GM10266 (cell line): ENCODE results near the gene ZIC4.

ENCODE experiments used
- DNase-seq: peaks from one replicate; pipeline ENCODE4 v3.0.0; 2012; ENCODE audit errors: extremely low spot score
- TF ChIP-seq, protein P1 (sequence below): IDR thresholded peaks from 2 replicates; pipeline ENCODE4 v1.5.1; 2012; ENCODE audit warnings: mild to moderate bottlenecking, low read depth; ENCODE audit not compliant: control insufficient read depth, insufficient read depth; ENCODE audit errors: missing control alignments

ZIC4 gene

DNA sequence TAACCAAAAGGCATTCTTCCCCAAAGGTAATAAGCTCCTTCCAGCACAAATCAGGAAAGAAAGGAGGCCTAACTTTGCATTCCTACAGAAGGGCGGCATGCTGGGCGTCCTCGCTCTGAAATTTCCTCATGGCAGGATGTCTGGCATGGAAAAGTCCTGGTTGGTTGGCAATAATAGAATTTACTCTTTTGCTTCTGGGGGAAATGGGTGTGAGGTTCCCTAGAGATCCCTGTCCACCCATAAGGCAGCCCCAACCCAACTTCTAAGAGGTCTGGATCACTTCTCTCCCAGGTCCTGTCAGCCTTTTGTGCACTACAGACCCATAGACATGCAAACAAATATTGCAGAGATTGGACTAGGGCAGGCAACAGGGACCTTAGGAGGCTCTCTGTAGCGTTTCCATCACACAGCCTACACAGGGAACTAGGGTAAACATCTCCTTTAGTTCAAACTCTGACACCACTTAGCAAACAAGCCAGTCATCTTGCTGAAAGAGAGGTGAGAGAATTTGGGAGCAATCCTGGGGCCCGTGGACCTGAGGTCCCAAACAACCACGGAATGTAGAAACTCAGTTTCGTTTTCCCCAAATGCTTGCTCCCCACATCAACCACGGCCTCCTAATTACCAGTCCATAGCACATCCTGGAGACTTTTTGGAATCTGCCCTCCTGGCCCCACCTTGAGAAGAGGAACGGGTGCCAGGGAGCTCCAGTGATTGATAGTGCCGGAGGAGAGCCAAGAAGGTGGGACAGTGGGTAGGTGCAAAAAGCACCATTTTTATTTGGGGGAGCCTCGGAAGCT is 2.1 kb downstream of the ZIC4 start:
- DNase-seq: no peak
- TF ChIP-seq, protein P1, sequence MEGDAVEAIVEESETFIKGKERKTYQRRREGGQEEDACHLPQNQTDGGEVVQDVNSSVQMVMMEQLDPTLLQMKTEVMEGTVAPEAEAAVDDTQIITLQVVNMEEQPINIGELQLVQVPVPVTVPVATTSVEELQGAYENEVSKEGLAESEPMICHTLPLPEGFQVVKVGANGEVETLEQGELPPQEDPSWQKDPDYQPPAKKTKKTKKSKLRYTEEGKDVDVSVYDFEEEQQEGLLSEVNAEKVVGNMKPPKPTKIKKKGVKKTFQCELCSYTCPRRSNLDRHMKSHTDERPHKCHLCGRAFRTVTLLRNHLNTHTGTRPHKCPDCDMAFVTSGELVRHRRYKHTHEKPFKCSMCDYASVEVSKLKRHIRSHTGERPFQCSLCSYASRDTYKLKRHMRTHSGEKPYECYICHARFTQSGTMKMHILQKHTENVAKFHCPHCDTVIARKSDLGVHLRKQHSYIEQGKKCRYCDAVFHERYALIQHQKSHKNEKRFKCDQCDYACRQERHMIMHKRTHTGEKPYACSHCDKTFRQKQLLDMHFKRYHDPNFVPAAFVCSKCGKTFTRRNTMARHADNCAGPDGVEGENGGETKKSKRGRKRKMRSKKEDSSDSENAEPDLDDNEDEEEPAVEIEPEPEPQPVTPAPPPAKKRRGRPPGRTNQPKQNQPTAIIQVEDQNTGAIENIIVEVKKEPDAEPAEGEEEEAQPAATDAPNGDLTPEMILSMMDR: no peak

- TF ChIP-seq, protein P1: no peak
- no peak for DNase-seq
Measured at GRCh38 chr3:147403511-147403910, 2.8 kb downstream of the ZIC4 start.

DNA sequence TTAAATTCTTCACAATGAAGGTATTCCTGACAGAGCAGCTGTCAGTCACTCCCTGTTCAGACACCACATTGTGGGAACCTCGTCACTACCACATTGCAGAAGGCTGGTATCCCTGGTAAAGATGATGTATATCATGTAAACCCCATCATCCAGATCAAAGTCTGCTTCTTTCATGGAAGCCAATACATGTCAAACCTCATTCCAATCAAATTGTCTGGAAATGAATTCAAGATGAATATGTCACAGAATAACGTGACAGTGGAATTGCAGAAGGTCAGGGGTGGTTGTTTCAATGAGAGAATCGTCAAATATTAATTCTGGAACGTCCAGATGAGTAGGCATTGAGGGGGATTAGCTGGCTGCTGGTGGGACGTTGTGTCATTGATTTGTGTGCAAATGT is 4.2 kb downstream of the ZIC4 start:
- no peak for DNase-seq
- TF ChIP-seq, protein P1: no peak

DNA sequence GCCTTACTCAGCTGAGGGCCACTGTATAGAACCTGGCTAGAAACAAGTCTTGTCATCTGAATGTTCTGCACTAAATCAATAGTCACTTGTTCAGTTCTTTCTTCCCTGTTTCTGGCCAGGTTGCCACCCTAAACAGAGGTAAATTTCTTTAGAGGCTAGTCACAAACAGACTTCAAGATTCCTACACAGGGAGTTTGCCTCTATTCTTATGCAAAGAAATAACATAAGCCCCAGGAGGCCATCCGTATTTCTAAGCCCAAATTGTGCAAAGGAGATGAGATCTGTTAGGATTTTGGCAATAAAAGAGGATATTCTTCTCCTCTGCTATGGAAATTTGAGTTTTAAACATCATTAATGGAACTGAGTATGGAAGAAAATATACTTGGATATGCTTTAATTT is 4.9 kb downstream of the ZIC4 start:
- TF ChIP-seq, protein P1: no peak
- no peak for DNase-seq

DNA sequence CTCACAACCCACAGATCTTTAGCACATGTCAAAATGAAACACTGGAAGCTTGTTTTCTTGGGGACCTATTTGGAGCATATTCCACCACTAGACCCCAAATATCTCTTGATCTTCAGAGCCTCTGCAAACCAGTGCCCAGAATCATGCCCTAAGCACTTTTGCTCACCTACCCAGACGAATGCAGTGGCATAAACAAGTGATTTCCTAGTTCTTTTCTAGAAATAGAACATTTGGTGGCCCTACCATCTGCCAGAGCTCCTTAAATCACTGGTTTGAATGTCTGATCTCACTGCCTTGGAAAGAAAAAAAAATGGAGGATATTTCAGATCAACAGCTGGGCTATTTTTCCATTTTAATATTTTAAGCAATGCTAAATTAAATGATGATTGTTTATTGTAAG is 5.3 kb downstream of the ZIC4 start:
- TF ChIP-seq, protein P1: no peak
- no peak for DNase-seq

DNA sequence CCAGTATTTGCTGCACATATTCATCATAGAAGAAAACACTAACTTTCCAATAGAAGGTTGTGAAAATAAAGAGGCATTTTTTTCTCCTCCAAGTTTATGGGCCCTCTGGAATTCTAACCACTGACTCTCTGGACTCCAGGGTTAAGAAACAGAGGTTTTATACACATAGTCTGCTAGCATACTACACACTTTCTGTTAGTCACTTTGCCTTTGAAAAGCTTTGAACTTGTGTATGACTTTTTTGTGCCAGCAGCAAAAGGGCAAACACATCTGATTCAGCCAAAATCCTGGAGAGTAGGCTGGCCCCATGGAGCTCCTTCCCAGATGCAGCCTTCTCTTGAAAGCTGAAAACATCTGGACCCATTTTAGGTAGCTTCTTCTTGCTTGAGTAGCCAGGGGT is 6.2 kb downstream of the ZIC4 start:
- no peak for DNase-seq
- TF ChIP-seq, protein P1: no peak

GRCh38 chr3:147398813-147399534 is 7.4 kb downstream of the ZIC4 start:
- TF ChIP-seq, protein P1: no peak
- DNase-seq: no peak
